HG03135 (cell line): ENCODE results near the gene SHROOM2.
A peak's percentile ranks its signal among the peaks of the same experiment; 100 is the strongest.

Experiments
- ATAC-seq: cut with Tn5 transposase; IDR thresholded peaks from one replicate; pipeline ENCODE4 v1.9.1; 2021; ENCODE audit warnings: mild to moderate bottlenecking, moderate library complexity; ENCODE audit not compliant: unreplicated experiment

The SHROOM2 gene

GRCh38 chrX:9935436-9935835, 149.2 kb downstream of the SHROOM2 start:
- no peak for ATAC-seq

DNA sequence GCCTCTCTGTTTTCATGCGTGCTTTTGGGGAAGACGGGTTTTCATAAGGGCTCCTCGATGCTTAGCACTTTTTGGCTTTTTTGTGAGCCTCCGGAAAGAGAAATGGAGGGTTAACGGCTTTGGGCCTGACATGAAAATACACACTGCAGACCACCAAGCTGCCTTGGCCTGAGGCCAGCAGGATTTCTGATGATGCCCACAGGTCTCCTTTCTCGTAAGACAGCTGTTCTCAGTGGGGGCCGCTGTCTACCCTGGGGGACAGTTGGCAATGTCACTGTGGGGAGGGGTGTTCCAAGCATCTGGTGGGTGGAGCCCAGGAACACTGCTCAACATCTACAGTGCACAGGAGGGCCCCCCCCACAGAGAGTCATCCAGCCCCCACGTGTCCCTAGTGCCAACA, 151.5 kb downstream of the SHROOM2 start:
- ATAC-seq = no peak

DNA sequence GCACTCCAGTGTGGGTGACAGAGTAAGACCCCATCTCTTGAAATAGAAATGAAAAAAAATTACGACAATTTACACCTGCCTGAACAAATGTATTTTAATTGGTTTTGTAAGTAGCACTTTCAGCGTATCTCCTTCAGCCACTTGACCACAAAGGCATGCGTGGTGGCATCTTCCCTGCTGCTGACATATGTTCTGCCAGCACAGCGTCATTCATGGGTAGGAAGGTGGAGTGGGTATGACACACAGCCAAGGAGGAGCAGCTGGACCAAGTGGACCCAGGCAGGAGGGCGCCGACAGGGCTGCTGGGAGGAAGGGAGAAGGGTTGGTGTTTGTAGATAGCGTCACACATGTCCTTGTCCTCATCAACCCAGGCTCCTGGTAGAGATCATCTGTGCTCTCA, 152.3 kb downstream of the SHROOM2 start:
- ATAC-seq = no peak

- ATAC-seq = no peak
Observed at GRCh38 chrX:9940421-9940820, 154.2 kb downstream of the SHROOM2 start.

DNA sequence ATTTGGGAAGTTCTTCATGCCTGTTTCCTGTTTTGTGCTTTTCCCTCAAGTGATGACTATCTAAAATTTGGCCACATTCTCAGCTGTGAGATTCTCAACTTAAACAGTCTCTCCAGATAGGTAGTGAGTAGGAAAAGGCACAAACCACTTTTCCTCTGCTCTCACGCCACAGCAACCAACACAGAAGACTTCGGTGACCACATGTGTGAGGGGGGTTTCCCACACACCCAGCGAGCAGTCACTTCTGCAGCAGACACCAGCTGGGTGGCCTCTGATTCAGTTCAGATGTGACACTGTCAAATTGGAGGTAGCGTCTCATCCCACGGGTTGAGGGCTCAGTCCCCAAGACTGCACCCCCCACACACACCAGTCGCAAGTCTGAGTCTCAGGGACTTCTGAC, 155.9 kb downstream of the SHROOM2 start:
- peak; percentile 92 for ATAC-seq

DNA sequence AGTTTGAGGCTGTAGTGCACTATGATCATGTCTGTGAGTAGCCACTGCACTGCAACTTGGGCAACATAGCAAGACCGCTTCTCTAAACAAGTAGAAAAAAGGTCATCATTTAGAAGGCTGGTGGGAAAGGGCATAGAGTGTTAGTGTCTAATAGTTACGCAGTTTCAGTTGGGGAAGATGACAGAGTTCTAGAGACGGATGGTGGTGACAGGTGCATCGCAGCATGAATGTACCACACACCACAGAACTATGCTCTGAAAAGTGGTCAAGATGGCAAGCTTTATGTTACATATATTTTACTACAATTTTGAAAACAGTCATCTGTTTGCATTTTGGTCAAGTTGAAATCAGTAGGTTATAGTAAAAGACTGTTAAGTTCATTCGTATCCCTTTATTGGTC, 157.2 kb downstream of the SHROOM2 start:
- ATAC-seq = no peak

DNA sequence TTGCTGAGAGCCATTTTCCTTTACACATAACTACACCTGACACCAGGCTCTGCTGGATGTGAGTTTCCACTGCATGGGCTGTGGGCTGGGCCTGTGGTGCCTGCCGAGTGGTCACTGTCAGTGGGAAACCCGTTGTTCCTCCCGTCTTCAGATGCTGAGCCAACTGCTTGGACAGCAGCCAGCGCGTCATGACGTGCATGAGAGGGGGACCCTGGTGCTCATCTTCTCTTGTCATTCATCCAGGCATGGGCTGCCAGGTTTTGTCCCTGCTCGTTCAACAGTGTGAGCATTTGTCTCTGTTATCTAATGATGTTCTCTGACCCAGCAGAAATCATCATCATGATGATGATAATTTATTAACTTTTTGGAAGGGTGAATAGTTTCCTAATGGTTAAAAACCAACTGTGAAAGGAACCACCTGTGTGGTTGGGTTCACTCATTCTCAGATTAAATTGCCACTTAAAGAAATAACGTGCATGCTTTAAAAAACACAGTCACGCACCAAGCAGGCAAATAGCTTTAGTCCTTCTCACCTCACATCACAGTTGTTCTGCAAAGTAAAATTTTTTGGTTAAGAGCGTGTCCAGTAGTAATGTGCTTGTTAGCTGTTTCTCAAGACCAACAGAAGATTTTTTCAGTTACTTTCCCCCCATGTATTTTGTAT, 161.0 kb downstream of the SHROOM2 start:
- no peak for ATAC-seq

- ATAC-seq = no peak
Observed at GRCh38 chrX:9948406-9948805, 162.2 kb downstream of the SHROOM2 start.

DNA sequence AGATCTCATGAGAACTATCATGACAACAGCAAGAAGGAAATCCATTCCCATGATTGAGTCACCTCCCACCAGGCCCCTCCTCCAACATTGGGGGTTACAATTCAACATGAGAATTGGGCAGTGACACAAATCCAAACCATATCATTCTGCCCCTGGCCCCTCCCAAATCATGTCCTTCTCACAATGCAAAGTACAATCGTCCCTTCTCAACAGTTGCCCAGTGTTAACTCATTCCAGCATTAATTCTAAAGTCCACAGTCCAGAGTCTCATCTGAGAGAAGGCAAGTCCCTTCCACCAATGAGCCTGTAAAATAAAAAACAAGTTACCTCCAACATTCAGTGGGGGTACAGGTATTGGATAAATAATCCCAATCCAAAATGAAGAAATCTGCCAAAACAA, 166.1 kb downstream of the SHROOM2 start:
- ATAC-seq = no peak

- no peak for ATAC-seq
Observed at GRCh38 chrX:9953396-9953795, 167.2 kb downstream of the SHROOM2 start.

- no peak for ATAC-seq
Observed at GRCh38 chrX:9955506-9955905, 169.3 kb downstream of the SHROOM2 start.

GRCh38 chrX:9957743-9958142, 171.5 kb downstream of the SHROOM2 start:
- no peak for ATAC-seq

DNA sequence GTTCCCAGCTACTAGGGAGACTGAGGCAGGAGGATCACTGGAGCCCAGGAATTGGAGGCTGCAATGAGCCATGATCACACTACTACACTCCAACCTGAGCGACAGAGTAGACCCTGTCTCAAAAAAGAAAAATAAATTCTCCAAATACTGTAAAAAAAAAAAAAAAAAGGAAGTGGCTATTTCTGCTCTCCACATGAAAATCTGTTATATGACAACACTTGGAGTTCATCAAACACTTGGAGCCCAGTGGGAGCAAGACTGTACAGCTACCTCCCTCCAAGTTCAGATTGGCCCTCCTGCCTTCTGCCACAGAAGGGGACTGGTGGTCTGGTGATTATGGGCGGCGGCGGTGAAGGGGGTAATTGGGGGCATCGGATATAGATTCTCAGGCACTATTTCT, 172.0 kb downstream of the SHROOM2 start:
- ATAC-seq = no peak

GRCh38 chrX:9961750-9962149, 175.5 kb downstream of the SHROOM2 start:
- no peak for ATAC-seq

DNA sequence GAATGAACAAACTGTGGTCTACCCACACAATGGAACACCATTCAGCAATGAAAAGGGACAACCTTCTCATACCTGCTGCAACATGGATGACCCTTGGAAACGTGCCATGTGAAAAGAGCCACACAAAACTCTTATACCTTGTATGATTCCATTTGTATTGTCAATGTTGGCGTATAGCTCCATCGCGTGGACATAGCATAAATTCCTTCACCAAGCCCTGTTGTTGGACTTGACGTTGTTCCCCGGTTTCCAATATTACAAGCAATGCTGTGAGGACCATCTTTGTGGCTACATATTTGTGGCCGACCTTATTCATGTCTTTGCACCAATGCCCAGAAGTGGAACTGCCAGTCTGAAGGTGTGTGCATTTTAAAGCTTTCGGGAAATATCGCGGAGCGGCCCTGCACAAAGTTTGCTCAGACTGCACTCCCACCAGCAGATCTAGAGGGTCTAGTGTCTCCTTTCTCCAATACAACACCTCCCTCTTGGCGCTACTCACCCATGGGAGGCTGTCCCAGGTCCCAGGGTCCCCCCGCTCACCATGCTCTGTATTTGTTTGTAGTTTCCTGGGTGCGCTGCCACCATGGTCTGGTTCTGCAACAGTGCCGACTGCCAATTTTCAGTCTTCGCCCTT, 180.7 kb downstream of the SHROOM2 start, which contains the start of gene CLDN34:
Gene CLDN34 (plus strand): TSS at position 584 of the 634 bp plus-strand sequence. CDS start 0 bp downstream, at position 584.
- ATAC-seq = no peak

GRCh38 chrX:9977635-9978034, 191.4 kb downstream of the SHROOM2 start:
- no peak for ATAC-seq

GRCh38 chrX:9980401-9980800, 194.2 kb downstream of the SHROOM2 start:
- ATAC-seq = no peak

DNA sequence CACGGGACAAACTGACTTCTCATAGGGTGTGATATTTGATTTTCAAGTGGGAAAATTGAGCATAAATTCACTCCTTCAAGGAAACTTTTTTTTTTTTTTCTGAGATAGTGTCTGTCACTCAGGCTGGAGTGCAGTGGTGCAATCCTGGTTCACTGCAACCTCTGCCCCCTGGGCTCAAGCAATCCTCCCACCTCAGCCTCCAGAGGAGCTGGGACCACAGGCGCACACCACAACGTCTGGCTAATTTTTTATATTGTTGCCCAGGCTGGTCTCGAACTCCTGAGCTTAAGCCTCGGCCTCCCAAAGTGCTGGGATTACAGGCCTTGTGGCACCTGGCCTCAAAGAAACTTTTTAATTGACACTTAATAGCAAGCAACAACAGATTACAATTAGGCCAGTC, 194.7 kb downstream of the SHROOM2 start:
- ATAC-seq = no peak

GRCh38 chrX:9983441-9983840, 197.2 kb downstream of the SHROOM2 start:
- no peak for ATAC-seq

- no peak for ATAC-seq
Observed at GRCh38 chrX:9983846-9984245, 197.6 kb downstream of the SHROOM2 start.

- ATAC-seq = no peak
Observed at GRCh38 chrX:9988762-9989161, 202.5 kb downstream of the SHROOM2 start.

GRCh38 chrX:9992061-9992460, 205.8 kb downstream of the SHROOM2 start:
- no peak for ATAC-seq

GRCh38 chrX:9992724-9993123, 206.5 kb downstream of the SHROOM2 start:
- ATAC-seq = no peak
